Liver (tissue), 9 donors: ENCODE measurements around the gene APBA2. TPM values are rescaled to one million over a fixed set of nuclear protein-coding genes. Genes with fewer than 3 reads are reported as not detected.

Experiments used
- DNase-seq: peaks from one replicate; pipeline ENCODE4 v3.0.0-alpha.2; 2017; ENCODE audit warnings: low spot score
- H3K27ac ChIP-seq, 2 donors: one replicate each; pipeline ENCODE4 v1.7.0; 2013; ENCODE audit warnings: inconsistent platforms in 2 of 2, low read length in 2 of 2, control low read depth in 1 of 2, low read depth in 1 of 2, mild to moderate bottlenecking in 1 of 2
- H3K27me3 ChIP-seq, 4 donors: one replicate each; pipeline versions ENCODE4 v1.6.1 to v1.7.0; 2013; ENCODE audit warnings: low read length in 3 of 4, inconsistent platforms in 1 of 4, mild to moderate bottlenecking in 1 of 4, moderate library complexity in 1 of 4; ENCODE audit not compliant: control insufficient read depth in 4 of 4, insufficient read depth in 4 of 4
- H3K36me3 ChIP-seq, 4 donors: one replicate each; pipeline versions ENCODE4 v1.6.1 to v1.7.0; 2013; ENCODE audit warnings: low read length in 3 of 4, mild to moderate bottlenecking in 3 of 4, low read depth in 1 of 4, moderate library complexity in 1 of 4; ENCODE audit not compliant: control insufficient read depth in 4 of 4, insufficient read depth in 3 of 4
- H3K4me1 ChIP-seq, 4 donors: one replicate each; pipeline versions ENCODE4 v1.6.1 to v1.7.0; 2013; ENCODE audit warnings: low read length in 3 of 4, mild to moderate bottlenecking in 3 of 4, moderate library complexity in 1 of 4; ENCODE audit not compliant: control insufficient read depth in 4 of 4, insufficient read depth in 4 of 4
- H3K4me3 ChIP-seq, 3 donors: one replicate each; pipeline versions ENCODE4 v1.6.1 to v1.7.0; 2013; ENCODE audit warnings: low read length in 3 of 3, control low read depth in 1 of 3, low read depth in 1 of 3, mild to moderate bottlenecking in 1 of 3
- H3K9ac ChIP-seq, 2 donors: one replicate each; pipeline ENCODE4 v1.7.0; 2013; ENCODE audit warnings: low read length in 2 of 2, mild to moderate bottlenecking in 2 of 2, moderate library complexity in 2 of 2, control low read depth in 1 of 2, low read depth in 1 of 2
- H3K9me3 ChIP-seq, 4 donors: one replicate each; pipeline versions ENCODE4 v1.6.1 to v1.7.0; 2013; ENCODE audit warnings: low read length in 3 of 4; ENCODE audit not compliant: control insufficient read depth in 4 of 4
- CTCF ChIP-seq: fragments of 150-350 bp; IDR thresholded peaks from 2 replicates; pipeline ENCODE4 v1.5.1; 2017; ENCODE audit warnings: improper control_type of control experiment, low read depth, low read length; ENCODE audit not compliant: missing input control
- EGR1 ChIP-seq, 2 donors: IDR thresholded peaks; 2 replicates each; pipeline ENCODE4 v1.6.1; 2016 to 2018; ENCODE audit warnings: antibody characterized with exemption in 2 of 2, low read depth in 2 of 2
- FOXA1 ChIP-seq: IDR thresholded peaks from 2 replicates; pipeline ENCODE4 v1.6.1; 2016; ENCODE audit warnings: antibody characterized with exemption
- FOXA2 ChIP-seq: IDR thresholded peaks from 2 replicates; pipeline ENCODE4 v1.6.1; 2016; ENCODE audit warnings: antibody characterized with exemption
- GABPA ChIP-seq, 2 donors: IDR thresholded peaks in 1 of 2; conservative IDR thresholded peaks in 1 of 2; 2 replicates each; pipeline ENCODE4 v1.6.1; 2016; ENCODE audit warnings: antibody characterized with exemption in 2 of 2, mild to moderate bottlenecking in 1 of 2, moderate library complexity in 1 of 2
- HNF4A ChIP-seq, 2 donors: conservative IDR thresholded peaks; 2 replicates each; pipeline ENCODE4 v1.6.1; 2016; ENCODE audit warnings: antibody characterized with exemption in 2 of 2, mild to moderate bottlenecking in 2 of 2
- HNF4G ChIP-seq: IDR thresholded peaks from 2 replicates; pipeline ENCODE4 v1.6.1; 2016; ENCODE audit warnings: antibody characterized with exemption
- JUND ChIP-seq, 2 donors: IDR thresholded peaks; 2 replicates each; pipeline ENCODE4 v1.6.1; 2016; ENCODE audit warnings: antibody characterized with exemption in 2 of 2
- NR2F2 ChIP-seq: IDR thresholded peaks from 2 replicates; pipeline ENCODE4 v1.6.1; 2016; ENCODE audit warnings: antibody characterized with exemption
- RAD21 ChIP-seq, 2 donors: IDR thresholded peaks; 2 replicates each; pipeline ENCODE4 v1.6.1; 2016; ENCODE audit warnings: antibody characterized with exemption in 2 of 2, mild to moderate bottlenecking in 2 of 2
- REST ChIP-seq: IDR thresholded peaks from 2 replicates; pipeline ENCODE4 v1.6.1; 2016; ENCODE audit warnings: antibody characterized with exemption, mild to moderate bottlenecking
- RXRA ChIP-seq, 2 donors: IDR thresholded peaks; 2 replicates each; pipeline ENCODE4 v1.6.1; 2017 to 2018; ENCODE audit warnings: antibody characterized with exemption in 2 of 2, mild to moderate bottlenecking in 1 of 2
- SP1 ChIP-seq: IDR thresholded peaks from 2 replicates; pipeline ENCODE4 v1.6.1; 2018; ENCODE audit warnings: antibody characterized with exemption, mild to moderate bottlenecking
- TAF1 ChIP-seq: conservative IDR thresholded peaks from 2 replicates; pipeline ENCODE4 v1.6.1; 2016; ENCODE audit warnings: antibody characterized with exemption, mild to moderate bottlenecking
- YY1 ChIP-seq: IDR thresholded peaks from 2 replicates; pipeline ENCODE4 v1.6.1; 2016; ENCODE audit warnings: antibody characterized with exemption, mild to moderate bottlenecking
- WGBS: extraction: QIAGEN DNeasy Blood & Tissue Kit; methylation state at CpG from one replicate; pipeline ENCODE4 v1.1.7; 2013; 5-methylcytosine and 5-hydroxymethylcytosine counted together
- polyA plus RNA-seq, 2 donors: library from polyadenylated mRNA; stranded (reverse) in 1 of 2; unstranded in 1 of 2; fragments of 200-250 nt in 1 of 2; fragments of >200 nt in 1 of 2; fragmentation: Nextera tagmentation in 1 of 2; extraction: Ambion mirVana in 1 of 2; gene quantifications; one replicate each; pipeline versions ENCODE4 v1.2.1 to v1.2.3, GENCODE V29; 2013 to 2015
- total RNA-seq, 2 donors: library from RNA; depleted of rRNA; stranded (reverse); fragments of >200 nt; gene quantifications; one replicate each; pipeline ENCODE4 v1.2.3, GENCODE V29; 2014
- TF ChIP-seq, protein P1 (sequence below): IDR thresholded peaks from 2 replicates; pipeline ENCODE4 v1.6.1; 2016; ENCODE audit warnings: antibody characterized with exemption
- TF ChIP-seq, protein P2 (sequence below): IDR thresholded peaks from 2 replicates; pipeline ENCODE4 v1.6.1; 2016; ENCODE audit warnings: antibody characterized with exemption
- TF ChIP-seq, protein P3 (sequence below): IDR thresholded peaks from 2 replicates; pipeline ENCODE4 v1.6.1; 2016; ENCODE audit warnings: antibody characterized with exemption
- donor health status: healthy.
- donor health status: healthy.
- donor health status: healthy.
- donor health status: healthy.
- donor health status: healthy.

APBA2 gene
- total and polyA plus RNA-seq, 4 donors: 0.38 to 2.9 (median 1.7) TPM

GRCh38 chr15:29051422-29051821 is 165.6 kb downstream of the APBA2 start:
- WGBS: 79% methylated on average over 6 of the region's 6 CpGs
- no peak overlapping the region for H3K27ac ChIP-seq

More at GRCh38 chr15:29051422-29051821, 165.6 kb downstream of the APBA2 start:
- H3K36me3 ChIP-seq: no peaks in the 10 kb centered on the region
- TF ChIP-seq GABPA (IDR thresholded peaks at IDR 0.05 in 1 of 2, conservative IDR thresholded peaks at IDR 0.05 in 1 of 2) (no peak), HNF4G (no peak), FOXA2 (no peak), JUND (IDR thresholded peaks at IDR 0.05) (no peak), RXRA (IDR thresholded peaks at IDR 0.05) (no peak), HNF4A (conservative IDR thresholded peaks at IDR 0.05) (no peak), YY1 (no peak), REST (no peak), EGR1 (IDR thresholded peaks at IDR 0.05; ENCODE audit: low read depth in 2 of 2) (no peak), CTCF (no peak), SP1 (no peak), RAD21 (IDR thresholded peaks at IDR 0.05) (no peak), FOXA1 (no peak), NR2F2 (no peak), TAF1 (no peak)
- TF ChIP-seq, protein P1, sequence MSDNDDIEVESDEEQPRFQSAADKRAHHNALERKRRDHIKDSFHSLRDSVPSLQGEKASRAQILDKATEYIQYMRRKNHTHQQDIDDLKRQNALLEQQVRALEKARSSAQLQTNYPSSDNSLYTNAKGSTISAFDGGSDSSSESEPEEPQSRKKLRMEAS: no peak
- TF ChIP-seq, protein P2, sequence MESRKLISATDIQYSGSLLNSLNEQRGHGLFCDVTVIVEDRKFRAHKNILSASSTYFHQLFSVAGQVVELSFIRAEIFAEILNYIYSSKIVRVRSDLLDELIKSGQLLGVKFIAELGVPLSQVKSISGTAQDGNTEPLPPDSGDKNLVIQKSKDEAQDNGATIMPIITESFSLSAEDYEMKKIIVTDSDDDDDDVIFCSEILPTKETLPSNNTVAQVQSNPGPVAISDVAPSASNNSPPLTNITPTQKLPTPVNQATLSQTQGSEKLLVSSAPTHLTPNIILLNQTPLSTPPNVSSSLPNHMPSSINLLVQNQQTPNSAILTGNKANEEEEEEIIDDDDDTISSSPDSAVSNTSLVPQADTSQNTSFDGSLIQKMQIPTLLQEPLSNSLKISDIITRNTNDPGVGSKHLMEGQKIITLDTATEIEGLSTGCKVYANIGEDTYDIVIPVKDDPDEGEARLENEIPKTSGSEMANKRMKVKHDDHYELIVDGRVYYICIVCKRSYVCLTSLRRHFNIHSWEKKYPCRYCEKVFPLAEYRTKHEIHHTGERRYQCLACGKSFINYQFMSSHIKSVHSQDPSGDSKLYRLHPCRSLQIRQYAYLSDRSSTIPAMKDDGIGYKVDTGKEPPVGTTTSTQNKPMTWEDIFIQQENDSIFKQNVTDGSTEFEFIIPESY: no peak
- TF ChIP-seq, protein P3, sequence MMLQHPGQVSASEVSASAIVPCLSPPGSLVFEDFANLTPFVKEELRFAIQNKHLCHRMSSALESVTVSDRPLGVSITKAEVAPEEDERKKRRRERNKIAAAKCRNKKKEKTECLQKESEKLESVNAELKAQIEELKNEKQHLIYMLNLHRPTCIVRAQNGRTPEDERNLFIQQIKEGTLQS: no peak
- no peak overlapping the region for H3K9ac ChIP-seq
- peaks cover 0 to 6% (median 0%) of the 10 kb centered on the region in 4 donors for H3K9me3 ChIP-seq
- no peak overlapping the region for H3K4me3 ChIP-seq
- H3K4me1 ChIP-seq: no peaks in the 10 kb centered on the region
- peaks cover 0 to 2% (median 0%) of the 10 kb centered on the region in 4 donors for H3K27me3 ChIP-seq
- DNase-seq: no peak
